Renal pelvis (tissue), 4 donors: ENCODE data around the gene CA11. TPM values are rescaled to one million over a fixed set of nuclear protein-coding genes. Genes with fewer than 3 reads are reported as not detected.
"Not testable (repeated sequence)": the region's sequence is repeated elsewhere in the genome, so short reads cannot be mapped to it uniquely, and the experiment has no call there.

Experiments
- DNase-seq: peaks from one replicate; pipeline ENCODE4 v3.0.0-alpha.2; 2013
- polyA plus RNA-seq, 3 donors: library from polyadenylated mRNA; unstranded; fragments of 120-200 nt; gene quantifications; one replicate each; pipeline ENCODE4 v1.2.1, GENCODE V29; 2013; ENCODE audit not compliant: insufficient read length in 3 of 3

The CA11 gene
- polyA plus RNA-seq, 3 donors: 23.2 to 29.6 (median 29.0) TPM

- DNase-seq: no peak
Observed at GRCh38 chr19:48672994-48673393, 27.0 kb upstream of the CA11 start, which contains the start of gene NTN5. TSS of gene NTN5 (minus strand) at chr19:48673017. CDS start at chr19:48670986, 2,031 bp downstream.

GRCh38 chr19:48671446-48671995, 25.5 kb upstream of the CA11 start:
- DNase-seq: no peak

GRCh38 chr19:48670699-48671445, 24.9 kb upstream of the CA11 start:
- DNase-seq: no peak

GRCh38 chr19:48669903-48670668, 24.1 kb upstream of the CA11 start:
- DNase-seq: no peak

GRCh38 chr19:48668761-48669160, 22.8 kb upstream of the CA11 start:
- no peak for DNase-seq

GRCh38 chr19:48668332-48668731, 22.3 kb upstream of the CA11 start:
- no peak for DNase-seq

GRCh38 chr19:48665786-48666185, 19.8 kb upstream of the CA11 start:
- DNase-seq: no peak

GRCh38 chr19:48664476-48664875, 18.5 kb upstream of the CA11 start:
- DNase-seq: no peak

- DNase-seq: no peak
Observed at GRCh38 chr19:48663667-48664066, 17.7 kb upstream of the CA11 start.

- DNase-seq: no peak
Observed at GRCh38 chr19:48661711-48662090, 15.7 kb upstream of the CA11 start.

- peak; percentile 78 for DNase-seq
Observed at GRCh38 chr19:48660852-48661710, 15.1 kb upstream of the CA11 start.

GRCh38 chr19:48659768-48660167, 13.8 kb upstream of the CA11 start:
- DNase-seq: no peak

GRCh38 chr19:48658483-48658882, 12.5 kb upstream of the CA11 start:
- DNase-seq: no peak

GRCh38 chr19:48657828-48658227, 11.8 kb upstream of the CA11 start:
- not testable (repeated sequence) for DNase-seq

GRCh38 chr19:48656840-48657474, 11.0 kb upstream of the CA11 start:
- no peak for DNase-seq

GRCh38 chr19:48654299-48655059, 8.5 kb upstream of the CA11 start:
- no peak for DNase-seq

GRCh38 chr19:48651683-48652048, 5.7 kb upstream of the CA11 start:
- DNase-seq: no peak

- DNase-seq: no peak
Observed at GRCh38 chr19:48650974-48651682, 5.1 kb upstream of the CA11 start.

GRCh38 chr19:48648134-48648533, 2.1 kb upstream of the CA11 start:
- no peak for DNase-seq

- no peak for DNase-seq
Observed at GRCh38 chr19:48646722-48647216, 782 bp upstream of the CA11 start.
